Activated T-helper 1 cell treated with anti-CD3 and anti-CD28 coated beads, Interleukin-2, amount 50 U/mL, for 16 hours (primary cell): ENCODE measurements around the gene SRP9.
A peak's percentile ranks its signal among the peaks of the same experiment; 100 is the strongest.

ENCODE experiments used
- DNase-seq, 2 donors: peaks; one replicate each; pipeline ENCODE4 v3.0.0-alpha.2; 2020; ENCODE audit warnings: low read depth in 1 of 2, low spot score in 1 of 2

Gene SRP9

GRCh38 chr1:225777583-225778336, at the start of gene SRP9:
TSS of gene SRP9 (plus strand) at chr1:225777826. CDS start at chr1:225777941, 115 bp downstream.
- DNase-seq, result peak; percentile 98

GRCh38 chr1:225731491-225731890, 46.1 kb upstream of the SRP9 start:
- no peak for DNase-seq

GRCh38 chr1:225733254-225733653, 44.4 kb upstream of the SRP9 start:
- no peak for DNase-seq

- DNase-seq, result no peak
Measured at GRCh38 chr1:225735252-225736149, 42.1 kb upstream of the SRP9 start.

- DNase-seq, result no peak
Measured at GRCh38 chr1:225736437-225737098, 41.1 kb upstream of the SRP9 start.

- no peak for DNase-seq
Measured at GRCh38 chr1:225737161-225737560, 40.5 kb upstream of the SRP9 start.

- DNase-seq, result no peak
Measured at GRCh38 chr1:225737866-225738265, 39.8 kb upstream of the SRP9 start.

- no peak for DNase-seq
Measured at GRCh38 chr1:225738763-225739162, 38.9 kb upstream of the SRP9 start.

GRCh38 chr1:225739542-225740107, 38.0 kb upstream of the SRP9 start:
- DNase-seq, result no peak

- no peak for DNase-seq
Measured at GRCh38 chr1:225744745-225745144, 32.9 kb upstream of the SRP9 start.

- no peak for DNase-seq
Measured at GRCh38 chr1:225745273-225745672, 32.4 kb upstream of the SRP9 start.

GRCh38 chr1:225746361-225747179, 31.1 kb upstream of the SRP9 start:
- DNase-seq, result no peak

GRCh38 chr1:225747566-225747965, 30.1 kb upstream of the SRP9 start:
- DNase-seq, result no peak

- no peak for DNase-seq
Measured at GRCh38 chr1:225748529-225748928, 29.1 kb upstream of the SRP9 start.

- DNase-seq, result no peak
Measured at GRCh38 chr1:225749706-225750105, 27.9 kb upstream of the SRP9 start.

GRCh38 chr1:225750420-225750819, 27.2 kb upstream of the SRP9 start:
- no peak for DNase-seq

GRCh38 chr1:225750875-225751824, 26.5 kb upstream of the SRP9 start:
- DNase-seq, result no peak

GRCh38 chr1:225752245-225752644, 25.4 kb upstream of the SRP9 start:
- DNase-seq, result no peak

- no peak for DNase-seq
Measured at GRCh38 chr1:225754940-225755641, 22.5 kb upstream of the SRP9 start.
